Subcutaneous adipose tissue (tissue), 4 donors: ENCODE measurements around the gene REXO4. TPM values are rescaled to one million over a fixed set of nuclear protein-coding genes. Genes with fewer than 3 reads are reported as not detected.

ENCODE experiments used
- total RNA-seq, 4 donors: library from RNA; depleted of rRNA; stranded (reverse); fragments of >200 nt; gene quantifications; one replicate each; pipeline ENCODE4 v1.1.0, GENCODE V29; 2016
- TF ChIP-seq, protein P1 (sequence below): fragments of 450-650 bp; IDR thresholded peaks from one replicate; pipeline ENCODE4 v1.5.1; 2016; ENCODE audit warnings: low read depth, mild to moderate bottlenecking, control low read depth, antibody characterized with exemption, moderate library complexity

The REXO4 gene
- total RNA-seq, 4 donors from 2014 or later: 11.6 to 17.0 (median 16.6) TPM

DNA sequence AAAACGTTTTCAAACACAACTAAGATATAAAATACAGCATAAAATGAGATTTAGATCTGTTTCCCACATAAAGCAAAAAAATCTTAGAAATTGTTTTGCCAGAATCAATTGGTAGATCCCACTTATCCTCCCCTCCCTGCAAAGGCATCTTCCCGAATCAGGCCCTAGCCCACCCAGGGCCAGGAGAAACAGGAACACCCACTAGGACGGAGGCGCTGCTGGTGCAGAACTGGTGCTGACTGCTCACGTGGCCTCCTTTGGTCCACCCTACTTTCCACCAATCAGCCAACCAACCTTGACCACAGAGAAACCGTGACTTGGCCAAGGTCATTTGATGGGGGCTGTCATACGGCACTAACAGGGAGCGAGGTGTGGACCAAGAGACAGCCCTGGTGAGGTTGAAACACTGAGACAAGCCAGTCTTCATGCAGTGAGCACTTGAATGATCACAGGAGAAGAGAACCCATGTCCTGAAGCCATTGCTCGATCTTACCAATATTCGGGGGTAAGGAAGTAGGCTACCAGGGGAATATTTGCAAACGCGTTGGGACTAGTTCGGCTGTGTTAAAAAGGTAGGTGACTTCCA is 56.2 kb downstream of the REXO4 start:
- TF ChIP-seq, protein P1, sequence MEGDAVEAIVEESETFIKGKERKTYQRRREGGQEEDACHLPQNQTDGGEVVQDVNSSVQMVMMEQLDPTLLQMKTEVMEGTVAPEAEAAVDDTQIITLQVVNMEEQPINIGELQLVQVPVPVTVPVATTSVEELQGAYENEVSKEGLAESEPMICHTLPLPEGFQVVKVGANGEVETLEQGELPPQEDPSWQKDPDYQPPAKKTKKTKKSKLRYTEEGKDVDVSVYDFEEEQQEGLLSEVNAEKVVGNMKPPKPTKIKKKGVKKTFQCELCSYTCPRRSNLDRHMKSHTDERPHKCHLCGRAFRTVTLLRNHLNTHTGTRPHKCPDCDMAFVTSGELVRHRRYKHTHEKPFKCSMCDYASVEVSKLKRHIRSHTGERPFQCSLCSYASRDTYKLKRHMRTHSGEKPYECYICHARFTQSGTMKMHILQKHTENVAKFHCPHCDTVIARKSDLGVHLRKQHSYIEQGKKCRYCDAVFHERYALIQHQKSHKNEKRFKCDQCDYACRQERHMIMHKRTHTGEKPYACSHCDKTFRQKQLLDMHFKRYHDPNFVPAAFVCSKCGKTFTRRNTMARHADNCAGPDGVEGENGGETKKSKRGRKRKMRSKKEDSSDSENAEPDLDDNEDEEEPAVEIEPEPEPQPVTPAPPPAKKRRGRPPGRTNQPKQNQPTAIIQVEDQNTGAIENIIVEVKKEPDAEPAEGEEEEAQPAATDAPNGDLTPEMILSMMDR: no peak

DNA sequence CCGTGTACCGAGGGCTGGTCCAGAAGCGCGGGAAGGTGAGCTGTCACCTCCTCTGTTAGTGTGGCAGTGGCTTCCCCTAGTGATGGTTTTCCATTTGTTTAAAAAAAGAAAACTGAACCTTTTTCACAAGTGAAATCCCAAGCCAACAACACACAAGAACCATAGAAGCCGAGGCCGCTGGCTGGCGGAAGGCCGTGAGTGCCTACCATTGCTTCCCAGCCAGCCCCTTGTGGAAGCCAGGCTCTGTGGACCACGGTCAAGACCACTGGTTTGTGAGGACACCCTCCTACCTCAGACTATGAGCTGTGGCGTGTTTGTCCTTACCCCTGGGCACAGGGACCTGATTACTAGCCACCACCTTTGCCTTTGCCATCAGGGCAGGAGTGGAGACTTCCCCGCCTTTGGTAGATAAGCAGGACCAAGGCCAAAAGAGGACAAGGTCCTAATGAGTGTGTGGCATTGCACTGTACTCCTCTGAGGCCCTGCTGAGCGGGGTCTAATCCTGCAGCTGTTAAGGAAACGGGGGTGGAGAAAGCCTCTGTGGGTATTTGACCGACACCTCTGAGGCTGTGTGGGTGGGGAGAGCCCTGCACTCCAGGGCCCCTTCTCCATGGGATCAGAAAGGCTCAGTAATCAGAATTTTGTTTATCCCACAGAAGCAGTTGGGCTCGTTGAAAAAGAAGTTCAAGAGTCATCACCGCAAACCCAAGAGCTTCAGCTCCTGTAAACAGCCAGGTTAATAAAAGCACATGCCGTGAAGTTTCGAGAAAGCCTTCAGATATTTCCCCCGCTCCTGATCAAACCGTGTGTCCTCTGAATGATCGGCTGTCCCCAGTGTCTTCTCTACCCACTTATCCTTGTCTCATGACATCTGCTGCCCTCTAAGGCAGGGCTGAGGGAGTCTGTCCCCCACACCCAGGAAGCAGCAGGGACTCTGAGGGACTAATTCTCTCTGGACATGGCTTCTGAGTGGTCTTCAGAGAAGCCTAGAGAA is 57.1 kb downstream of the REXO4 start:
- TF ChIP-seq, protein P1: no peak

DNA sequence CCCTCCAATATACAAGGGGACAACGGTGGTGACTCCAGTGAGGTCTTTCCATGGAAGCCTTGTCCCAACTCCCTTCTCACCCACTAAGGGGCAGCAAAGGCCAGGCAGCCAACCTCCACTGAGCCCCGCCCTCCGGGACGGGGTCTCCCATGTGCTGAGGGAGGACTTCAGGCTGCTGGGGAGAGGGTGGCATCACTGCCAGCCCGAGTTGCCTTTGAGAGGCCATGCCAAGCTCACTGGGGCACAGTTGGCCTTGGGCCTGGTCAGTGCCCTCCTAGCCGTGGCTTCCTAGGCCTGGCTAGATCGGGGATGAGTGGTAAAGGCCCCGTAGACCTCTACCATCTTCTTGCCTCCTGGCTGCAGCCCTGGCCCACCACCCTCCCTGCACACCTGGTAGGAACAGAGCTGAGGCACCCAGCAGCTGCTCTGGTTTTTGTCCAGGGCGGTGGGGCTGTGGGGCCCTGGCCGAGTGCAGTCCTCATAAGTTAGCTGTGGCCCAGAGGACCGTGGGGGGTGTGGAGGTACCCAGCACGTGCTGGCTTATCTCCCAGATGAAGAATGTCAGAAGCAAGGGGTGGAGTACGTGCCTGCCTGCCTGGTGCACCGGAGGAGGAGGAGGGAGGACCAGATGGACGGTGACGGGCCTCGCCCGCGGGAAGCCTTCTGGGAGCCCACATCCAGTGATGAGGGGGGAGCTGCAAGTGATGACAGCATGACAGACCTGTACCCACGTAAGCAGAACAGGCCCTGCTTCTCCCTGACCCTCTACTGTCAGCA is 58.2 kb downstream of the REXO4 start:
- TF ChIP-seq, protein P1: no peak

- TF ChIP-seq, protein P1: no peak
These were observed 60.2 kb downstream of the REXO4 start for GRCh38 chr9:133357656-133358055.

GRCh38 chr9:133356391-133357091 is 61.3 kb downstream of the REXO4 start, which contains the start of the genes SURF1 and SURF2:
Gene SURF1 (minus strand): TSS chr9:133356487. CDS start chr9:133356453, 34 bp downstream.
Gene SURF2 (plus strand): TSS chr9:133356550. CDS start chr9:133356593, 43 bp downstream.
- TF ChIP-seq, protein P1: no peak

Other genes with a start within 250 kb of the REXO4 start
- not detected for gene OBP2B, start 208.8 kb downstream of the REXO4 start, total RNA-seq
- gene ABO, start 142.8 kb downstream of the REXO4 start, total RNA-seq: 1 to 10 TPM in 3 of 4 donors, under 1 TPM in 1; 0.85 to 3.2 (median 1.6) TPM
- 10 to 100 TPM in 2 of 4 donors, 1 to 10 TPM in 2; 7.6 to 27.5 (median 10.4) TPM for gene SURF6, start 81.8 kb downstream of the REXO4 start, total RNA-seq
- gene MED22, start 69.9 kb downstream of the REXO4 start, total RNA-seq: 10 to 100 TPM; 15.9 to 31.3 (median 20.3) TPM
- 1,000 to 10,000 TPM; 1,241 to 1,737 (median 1,633) TPM for gene RPL7A, start 69.8 kb downstream of the REXO4 start, total RNA-seq
- gene SURF1, start 61.5 kb downstream of the REXO4 start, total RNA-seq: 10 to 100 TPM; 42.7 to 62.5 (median 59.4) TPM
- gene SURF2, start 61.5 kb downstream of the REXO4 start, total RNA-seq: 10 to 100 TPM in 2 of 4 donors, 1 to 10 TPM in 2; 6.6 to 20.1 (median 11.3) TPM
- gene SURF4, start 42.0 kb downstream of the REXO4 start, total RNA-seq: 100 to 1,000 TPM; 104 to 176 (median 139) TPM
- gene STKLD1, start 41.6 kb downstream of the REXO4 start, total RNA-seq: under 1 TPM in 2 of 4 donors, not detected in 2; 0.44 to 0.68 TPM
- 1 to 10 TPM in 3 of 4 donors, not detected in 1; 1.9 to 2.2 (median 2.0) TPM for gene ADAMTS13, start 4.4 kb upstream of the REXO4 start, total RNA-seq
- gene CACFD1, start 42.0 kb upstream of the REXO4 start, total RNA-seq: 1 to 10 TPM; 2.5 to 5.3 (median 3.4) TPM
- gene SLC2A6, start 61.1 kb upstream of the REXO4 start, total RNA-seq: 1 to 10 TPM; 1.0 to 5.1 (median 3.0) TPM
- gene MYMK, start 106.9 kb upstream of the REXO4 start, total RNA-seq: not detected
- under 1 TPM; 0.34 to 0.75 (median 0.57) TPM for gene ADAMTSL2, start 116.7 kb upstream of the REXO4 start, total RNA-seq
- gene FAM163B, start 191.4 kb upstream of the REXO4 start, total RNA-seq: not detected
- not detected for gene DBH, start 218.4 kb upstream of the REXO4 start, total RNA-seq